HFF-Myc (cell line): ENCODE data around the gene RUBCN.
"Not testable (repeated sequence)": the region's sequence is repeated elsewhere in the genome, so short reads cannot be mapped to it uniquely, and the experiment has no call there.

Experiments used
- DNase-seq: peaks from one replicate; pipeline ENCODE4 v3.0.0-alpha.2; 2011; ENCODE audit warnings: low read depth; ENCODE audit errors: extremely low read depth
- H3K4me3 ChIP-seq: replicated peaks from 2 replicates; pipeline ENCODE4 v1.5.1; 2011; ENCODE audit warnings: low read depth, mild to moderate bottlenecking, control low read depth, low read length

RUBCN gene

DNA sequence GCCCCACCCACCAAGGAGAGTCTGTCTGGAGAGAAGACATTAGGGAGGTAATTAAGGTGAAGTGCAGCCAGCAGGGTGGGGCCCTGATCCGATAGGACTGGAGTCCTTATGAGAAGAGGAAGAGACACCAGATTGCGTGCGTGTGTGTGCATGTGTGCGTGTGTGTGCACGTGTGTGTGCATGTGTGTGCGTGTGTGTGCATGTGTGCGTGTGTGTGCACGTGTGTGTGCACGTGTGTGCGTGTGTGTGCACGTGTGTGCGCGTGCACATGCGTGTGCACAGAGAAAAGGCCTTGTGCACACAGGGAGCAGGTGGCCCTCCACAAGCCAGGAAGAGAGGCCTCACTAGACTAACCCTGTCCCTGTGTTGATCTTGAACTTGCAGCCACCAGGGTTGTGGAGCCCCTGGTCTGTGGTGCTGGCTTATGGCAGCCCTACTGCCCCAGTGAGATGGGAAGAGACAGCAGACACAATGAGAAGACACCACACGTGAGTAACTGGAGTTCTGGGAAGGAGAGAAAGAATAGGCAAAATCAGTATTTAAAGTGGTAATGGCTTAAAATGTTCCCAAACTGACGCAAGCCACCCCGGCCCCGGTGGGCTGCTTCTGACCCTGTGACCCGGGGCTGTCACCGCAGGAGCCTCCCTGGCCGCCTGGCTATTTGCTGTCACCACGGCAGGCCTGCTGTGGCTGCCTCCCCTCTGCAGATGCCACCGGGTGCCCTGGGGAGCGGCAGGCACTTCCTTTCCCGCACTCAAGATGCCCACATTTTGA, 73.2 kb downstream of the RUBCN start:
- not testable (repeated sequence) for H3K4me3 ChIP-seq, DNase-seq

DNA sequence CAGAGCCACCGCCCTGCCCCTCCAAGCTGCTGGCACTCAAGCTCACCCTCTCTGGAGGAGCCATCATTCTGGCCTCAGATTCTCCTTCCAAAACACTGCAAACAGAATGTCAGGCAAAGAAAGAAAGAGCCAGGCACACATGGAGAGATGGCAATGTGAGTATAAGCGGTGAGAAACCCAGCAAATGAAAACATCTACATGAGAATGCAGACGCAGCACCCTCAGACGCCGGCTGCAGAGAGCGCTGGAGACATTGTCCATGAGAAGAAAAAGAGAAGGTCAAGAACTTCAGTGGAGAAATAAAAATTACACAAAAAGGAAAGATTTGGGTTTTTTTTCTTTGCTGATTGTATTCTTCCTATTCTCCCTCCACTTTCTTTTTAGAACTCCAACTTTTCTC, 74.4 kb downstream of the RUBCN start:
- not testable (repeated sequence) for DNase-seq, H3K4me3 ChIP-seq

DNA sequence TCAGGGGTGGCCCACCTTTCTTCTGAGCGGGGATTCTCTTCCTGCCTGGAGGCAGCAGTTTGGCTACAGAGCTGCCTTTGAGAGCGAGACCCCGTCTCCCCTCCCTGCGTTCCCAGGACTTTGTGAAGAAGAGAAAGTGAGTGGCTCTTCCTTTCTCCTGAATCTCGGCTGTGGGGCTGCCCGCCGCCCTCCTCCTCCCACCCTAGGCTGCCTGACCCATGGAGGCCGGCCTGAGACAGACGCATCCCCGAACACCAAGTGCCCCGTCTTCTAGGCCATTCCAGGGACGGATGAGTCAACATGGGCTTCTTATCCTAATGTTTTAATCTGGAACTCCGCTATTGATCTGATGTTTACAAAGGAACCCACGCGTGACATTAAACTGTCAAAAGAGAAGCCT, 74.8 kb downstream of the RUBCN start:
- not testable (repeated sequence) for DNase-seq, H3K4me3 ChIP-seq

DNA sequence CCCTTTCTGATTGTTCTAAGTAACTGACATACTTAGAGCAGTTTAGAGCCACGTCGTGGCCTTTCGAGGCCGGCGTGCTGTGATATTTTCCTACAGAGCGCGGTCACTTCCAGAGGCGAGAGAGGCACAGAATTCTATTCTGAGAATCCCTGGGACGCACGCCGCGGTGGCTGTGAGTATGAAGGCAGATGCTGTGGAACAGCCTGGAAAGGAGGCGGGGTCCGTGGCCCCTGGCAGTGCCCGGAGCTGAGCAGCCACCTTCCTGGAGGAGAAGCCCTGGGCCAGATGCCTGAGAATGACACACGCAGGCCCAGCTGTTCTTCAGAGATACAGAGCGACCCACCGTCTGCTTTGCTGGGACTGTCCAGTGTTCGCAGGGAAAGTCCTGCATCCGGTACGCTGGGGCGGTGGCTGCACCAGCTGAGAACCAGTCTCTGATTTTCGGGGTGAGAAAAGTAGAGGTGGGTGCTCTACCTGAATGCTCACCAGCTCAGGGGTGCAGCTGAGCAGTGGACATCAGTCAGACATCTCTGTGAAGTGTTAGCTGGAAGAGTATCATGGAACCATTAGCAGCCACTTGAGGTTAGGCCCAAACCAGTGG, 75.4 kb downstream of the RUBCN start:
- not testable (repeated sequence) for H3K4me3 ChIP-seq, DNase-seq

DNA sequence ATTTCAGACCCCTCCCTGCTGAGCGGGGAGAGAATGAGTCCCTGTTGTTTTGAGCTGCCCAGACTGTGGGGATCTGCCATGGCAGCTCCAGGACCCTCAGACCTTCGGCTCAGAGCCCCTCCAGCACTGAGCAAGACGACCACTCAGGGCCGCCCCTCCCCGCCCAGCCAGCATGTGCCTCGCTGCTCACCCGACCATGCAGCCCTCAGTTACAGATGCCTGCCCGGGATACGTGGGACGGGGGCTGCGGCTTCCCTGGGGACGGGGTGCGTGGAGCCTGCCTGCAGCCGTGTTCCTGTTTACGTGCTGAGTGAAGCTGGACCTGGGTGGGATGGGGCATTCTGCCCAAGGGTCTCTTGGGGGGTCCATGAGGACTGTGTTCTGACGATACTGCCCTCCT, 77.0 kb downstream of the RUBCN start:
- not testable (repeated sequence) for DNase-seq, H3K4me3 ChIP-seq

- not testable (repeated sequence) for H3K4me3 ChIP-seq
Observed at GRCh38 chr3:197659144-197659543, 77.6 kb downstream of the RUBCN start.

DNA sequence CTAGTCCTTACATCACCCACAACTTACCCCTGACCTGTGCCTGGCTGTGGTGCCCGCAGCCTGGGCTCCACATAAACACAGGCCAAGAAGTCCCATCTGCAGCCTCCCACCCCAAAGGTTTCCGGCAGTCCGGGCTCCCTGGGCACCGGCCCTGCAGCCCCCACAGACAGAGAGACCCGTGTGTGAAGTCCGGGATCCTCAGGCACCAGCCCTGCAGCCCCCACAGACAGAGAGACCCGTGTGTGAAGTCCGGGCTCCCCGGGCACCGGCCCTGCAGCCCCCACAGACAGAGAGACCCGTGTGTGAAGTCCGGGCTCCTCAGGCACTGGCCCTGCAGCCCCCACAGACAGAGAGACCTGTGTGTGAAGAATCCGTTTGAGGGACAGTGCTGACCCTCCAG, 78.0 kb downstream of the RUBCN start:
- DNase-seq, H3K4me3 ChIP-seq: not testable (repeated sequence)

More at GRCh38 chr3:197659144-197659543, 77.6 kb downstream of the RUBCN start:
- not testable (repeated sequence) for DNase-seq

- not testable (repeated sequence) for H3K4me3 ChIP-seq, DNase-seq
Observed at GRCh38 chr3:197657541-197658292, 79.0 kb downstream of the RUBCN start.

DNA sequence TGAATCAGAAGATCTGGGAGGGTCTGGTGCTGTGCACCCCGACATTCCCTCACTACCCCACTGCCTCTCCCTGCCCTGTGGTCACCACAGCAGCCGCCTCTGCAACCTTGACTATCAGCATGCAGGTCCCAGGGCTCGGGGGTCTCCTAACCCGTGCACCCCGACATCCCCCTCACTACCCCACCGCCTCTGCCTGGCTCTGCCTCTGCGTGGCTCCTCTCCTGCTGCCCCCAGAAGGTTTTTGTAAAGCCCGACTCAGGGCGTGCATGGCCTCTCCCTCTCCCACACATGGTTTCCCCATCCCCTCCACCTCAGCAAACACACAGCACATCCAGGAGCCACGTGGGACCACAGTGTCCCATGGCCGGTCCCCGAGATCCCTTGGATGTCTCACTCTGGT, 79.7 kb downstream of the RUBCN start:
- not testable (repeated sequence) for H3K4me3 ChIP-seq, DNase-seq

GRCh38 chr3:197656129-197656528, 80.6 kb downstream of the RUBCN start:
- H3K4me3 ChIP-seq: not testable (repeated sequence)

GRCh38 chr3:197654998-197655330, 81.7 kb downstream of the RUBCN start:
- DNase-seq, H3K4me3 ChIP-seq: not testable (repeated sequence)

More at GRCh38 chr3:197656129-197656528, 80.6 kb downstream of the RUBCN start:
- not testable (repeated sequence) for DNase-seq

- not testable (repeated sequence) for DNase-seq
Observed at GRCh38 chr3:197654090-197654997, 82.4 kb downstream of the RUBCN start.

GRCh38 chr3:197652860-197653259, 83.8 kb downstream of the RUBCN start:
- not testable (repeated sequence) for H3K4me3 ChIP-seq, DNase-seq

More at GRCh38 chr3:197654090-197654997, 82.4 kb downstream of the RUBCN start:
- H3K4me3 ChIP-seq: not testable (repeated sequence)

GRCh38 chr3:197647649-197648048, 89.1 kb downstream of the RUBCN start:
- H3K4me3 ChIP-seq, DNase-seq: not testable (repeated sequence)

- H3K4me3 ChIP-seq: not testable (repeated sequence)
Observed at GRCh38 chr3:197647191-197647590, 89.5 kb downstream of the RUBCN start.

DNA sequence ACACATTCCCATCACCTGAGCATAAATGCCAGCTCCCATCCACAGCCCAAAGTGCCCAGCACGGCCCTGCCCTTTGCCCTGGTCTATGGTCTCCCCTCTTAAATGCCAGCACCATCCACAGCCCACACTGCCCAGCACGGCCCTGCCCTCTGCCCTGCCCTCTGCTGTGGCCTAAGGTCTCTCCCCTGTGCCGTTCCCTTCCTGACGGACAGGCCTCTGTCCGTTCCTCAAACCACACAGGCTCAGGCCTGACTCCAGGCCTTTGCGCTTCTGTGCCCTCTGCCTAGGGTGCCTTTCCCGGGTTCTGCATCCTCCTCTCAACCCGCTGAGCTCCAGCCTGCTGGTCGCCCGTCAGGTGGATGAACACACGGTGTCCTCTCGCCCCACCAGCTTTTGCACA, 90.4 kb downstream of the RUBCN start:
- not testable (repeated sequence) for DNase-seq, H3K4me3 ChIP-seq

More at GRCh38 chr3:197647191-197647590, 89.5 kb downstream of the RUBCN start:
- DNase-seq: not testable (repeated sequence)

DNA sequence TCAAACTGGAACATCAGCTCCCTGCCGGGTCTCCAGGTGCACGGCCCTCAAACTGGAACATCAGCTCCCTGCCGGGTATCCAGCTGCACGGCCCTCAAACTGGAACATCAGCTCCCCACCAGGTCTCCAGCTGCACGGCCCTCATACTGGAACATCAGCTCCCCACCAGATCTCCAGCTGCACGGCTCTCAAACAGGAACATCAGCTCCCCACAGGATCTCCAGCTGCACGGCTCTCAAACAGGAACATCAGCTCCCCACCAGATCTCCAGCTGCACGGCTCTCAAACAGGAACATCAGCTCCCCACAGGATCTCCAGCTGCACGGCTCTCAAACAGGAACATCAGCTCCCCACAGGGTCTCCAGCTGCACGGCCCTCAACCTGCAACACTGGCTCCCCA, 99.1 kb downstream of the RUBCN start:
- DNase-seq, H3K4me3 ChIP-seq: not testable (repeated sequence)
